NCI-H748 treated with DMSO at 0.1 percent for 48 hours (cell line): ENCODE measurements around the gene ALPI.

Source experiments
- DNase-seq: peaks from one replicate; lab custom pipeline; 2025; lab: John Stamatoyannopoulos, UW

Gene ALPI

GRCh38 chr2:232485348-232485756 lies 29.4 kb downstream of the ALPI start:
- no peak for DNase-seq

DNA sequence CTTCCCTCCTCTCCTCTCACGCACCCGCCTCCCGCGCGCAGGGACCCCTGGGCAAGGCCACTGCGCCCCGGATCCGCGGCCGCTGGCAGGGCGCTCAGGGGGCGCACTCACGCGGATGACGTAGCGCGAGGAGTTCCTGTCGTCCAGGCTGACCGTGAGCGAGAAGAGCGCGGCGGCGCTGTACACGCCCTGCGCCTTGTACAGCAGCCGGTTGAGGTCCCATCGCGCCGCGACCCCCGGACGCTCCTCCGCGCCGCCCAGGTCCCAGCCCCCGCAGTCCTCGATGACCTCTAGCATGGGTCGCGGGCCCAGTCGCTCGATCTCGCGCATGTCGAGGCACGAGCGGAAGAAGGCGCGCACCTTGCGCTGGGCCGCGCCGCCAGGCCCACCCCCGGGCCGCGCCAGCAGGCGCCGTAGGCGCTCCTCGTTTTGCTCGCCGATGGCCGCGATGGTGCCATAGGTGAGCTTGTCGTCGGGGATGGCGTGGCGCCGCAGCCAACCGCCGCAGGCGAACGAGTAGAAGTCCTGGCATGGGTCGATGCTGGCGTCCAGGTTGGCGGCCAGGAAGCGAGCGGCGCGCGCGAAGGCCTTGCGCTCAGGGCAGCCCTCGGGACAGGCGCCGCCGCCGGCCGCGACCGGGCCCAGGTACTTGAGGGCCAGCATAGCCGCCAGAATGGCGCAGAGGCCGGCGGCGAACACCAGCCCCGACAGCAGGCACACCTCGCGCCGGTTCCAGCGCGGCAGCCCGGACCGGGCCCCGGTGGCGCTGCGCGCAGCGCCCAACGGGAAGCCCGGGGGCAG lies 30.0 kb downstream of the ALPI start:
- DNase-seq: no peak

- no peak for DNase-seq
These were observed 30.8 kb downstream of the ALPI start for GRCh38 chr2:232486558-232487384.

GRCh38 chr2:232487385-232488096 lies 31.6 kb downstream of the ALPI start, which contains the start of gene ECEL1:
Gene ECEL1 (minus strand): TSS chr2:232487834. CDS start chr2:232486653, 1,181 bp downstream.
- DNase-seq: peak; percentile 9

DNA sequence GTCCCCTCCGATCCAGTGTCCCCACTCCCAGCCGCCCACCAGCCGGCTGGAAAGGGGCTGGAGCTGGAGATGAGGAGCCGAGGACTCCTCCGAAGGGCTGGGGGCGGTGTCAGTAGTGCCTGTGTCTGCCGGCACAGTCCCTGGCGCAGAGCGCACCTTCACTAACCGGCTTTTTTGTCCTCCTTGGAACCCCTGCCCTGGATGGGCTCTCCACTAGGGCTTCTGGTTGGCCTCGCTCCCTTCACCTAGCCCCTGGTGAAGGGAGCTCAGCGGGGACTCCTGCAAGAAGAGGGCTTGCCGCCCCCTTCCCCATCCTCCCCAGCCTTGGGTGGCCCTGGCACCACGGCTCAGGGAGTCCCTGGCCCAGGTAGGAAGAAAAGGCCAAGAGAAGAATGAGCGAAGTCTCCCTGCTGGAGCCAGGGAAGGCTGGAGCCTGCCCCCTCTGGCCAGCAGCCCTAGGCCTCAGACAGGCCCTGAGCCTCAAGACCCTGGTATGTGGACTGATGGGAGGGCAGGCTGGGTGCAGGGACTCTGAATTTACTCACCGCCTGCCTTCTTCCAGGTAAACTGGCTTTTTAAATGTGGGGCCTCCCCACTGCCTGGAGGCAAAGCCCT lies 32.3 kb downstream of the ALPI start:
- DNase-seq: no peak

- DNase-seq: no peak
These were observed 32.9 kb downstream of the ALPI start for GRCh38 chr2:232488721-232489300.

DNA sequence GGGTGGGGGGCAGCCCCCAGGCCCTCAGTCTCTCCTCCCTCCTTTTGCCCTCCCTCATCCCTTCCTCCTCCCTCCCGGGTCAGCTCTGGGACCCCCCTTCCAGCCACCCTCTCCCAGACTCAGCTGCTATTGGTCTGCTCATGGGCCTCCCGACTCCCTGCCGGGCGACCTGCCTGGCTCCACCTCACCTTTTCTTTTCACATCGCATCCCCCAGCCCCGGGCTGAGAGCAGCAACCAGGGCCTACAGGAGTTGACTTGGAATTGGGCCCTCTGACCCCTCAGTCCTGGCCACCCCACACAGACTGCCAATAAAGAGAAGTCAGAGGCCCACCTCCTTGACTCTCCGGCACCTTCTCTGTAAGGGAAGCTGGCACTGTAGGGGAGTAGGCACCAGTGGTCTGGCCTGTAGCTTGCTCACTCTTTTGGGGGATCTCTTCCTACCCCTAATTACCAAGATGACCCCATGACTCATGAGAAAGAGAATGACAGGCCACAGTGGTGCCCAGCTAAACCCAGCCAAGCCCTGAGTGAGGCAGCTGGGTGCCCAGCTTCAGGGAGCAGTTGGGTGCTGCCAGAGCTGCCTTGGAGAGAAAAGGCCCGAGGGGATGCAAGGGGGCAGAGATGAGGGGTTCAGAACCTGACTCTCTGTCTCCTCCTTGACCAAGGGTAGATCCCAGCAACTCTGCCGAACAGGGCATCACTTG lies 33.7 kb downstream of the ALPI start:
- no peak for DNase-seq

DNA sequence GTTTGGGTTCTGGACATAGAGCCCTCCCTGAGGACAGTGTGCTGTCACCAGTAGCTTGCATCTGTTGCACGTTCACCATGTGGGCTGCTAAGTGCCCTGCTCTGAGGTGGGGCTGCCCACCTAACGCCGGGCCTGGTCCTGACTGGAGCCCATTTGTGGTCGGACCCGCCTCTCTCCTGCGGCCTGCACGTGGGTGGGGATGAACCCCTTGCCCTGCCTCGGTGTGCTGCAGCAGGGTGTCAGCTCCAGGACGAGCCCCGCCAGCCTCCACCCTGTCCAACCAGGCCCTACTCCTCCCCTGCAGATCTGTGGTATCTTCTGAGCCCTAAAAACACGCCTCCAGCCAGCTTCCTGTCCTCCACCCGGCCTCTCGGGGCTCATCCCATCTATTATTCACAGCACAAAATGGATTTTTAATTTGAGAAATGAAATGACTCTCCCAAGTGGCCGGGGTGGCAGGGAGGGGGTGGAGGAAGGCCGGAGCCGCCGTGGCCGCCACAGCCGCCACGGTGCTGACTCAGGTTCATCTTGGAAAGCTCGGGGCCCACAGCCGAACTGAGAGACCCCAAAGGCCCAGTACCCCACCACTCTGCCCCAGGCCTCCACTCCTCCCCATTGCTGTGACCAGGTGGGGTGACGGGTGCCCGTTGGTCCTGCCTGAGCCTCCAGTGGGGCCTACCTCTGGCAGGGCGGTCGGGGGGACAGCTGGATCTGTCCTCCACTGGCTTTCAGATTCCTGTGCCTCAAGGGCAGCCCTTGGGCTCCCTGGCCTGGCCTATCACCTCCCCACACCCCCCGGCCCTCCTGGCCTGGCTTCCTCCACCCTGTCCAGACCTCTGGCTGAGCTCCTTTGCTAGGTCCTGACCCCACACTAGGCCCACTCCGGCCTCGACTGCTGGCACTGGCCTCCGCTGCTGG lies 34.5 kb downstream of the ALPI start:
- no peak for DNase-seq

DNA sequence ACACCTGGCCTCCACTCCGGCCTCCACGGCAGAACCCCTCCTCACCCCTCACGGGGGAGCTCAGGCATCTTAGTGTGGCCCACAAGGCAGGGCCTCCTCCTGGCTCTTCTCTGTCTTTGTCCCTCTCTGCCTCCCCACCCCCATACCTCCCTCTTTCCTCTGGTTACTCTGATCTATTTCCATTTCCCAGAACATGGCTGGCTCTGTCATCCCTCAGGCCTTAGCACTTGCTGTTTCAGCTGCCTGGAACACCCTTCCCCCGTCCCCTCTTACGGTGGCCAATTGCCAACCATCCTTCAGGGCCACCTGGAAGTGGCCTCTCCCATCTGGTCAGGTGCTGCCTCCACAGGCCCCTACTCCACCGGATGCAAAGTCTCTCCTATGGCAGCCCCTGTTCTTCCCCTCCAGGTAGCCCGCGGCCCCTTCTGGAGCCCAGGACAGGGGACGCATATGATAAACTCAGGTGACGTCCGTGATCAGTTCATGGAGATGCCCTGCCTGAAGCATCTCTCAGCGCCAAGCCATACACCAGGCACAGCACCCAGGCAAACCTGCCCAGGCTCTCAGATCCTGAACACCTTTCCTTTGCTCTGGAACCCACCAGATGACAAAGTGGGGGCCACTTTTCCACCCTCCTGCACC lies 35.3 kb downstream of the ALPI start:
- DNase-seq: no peak

- no peak for DNase-seq
These were observed 36.4 kb downstream of the ALPI start for GRCh38 chr2:232492236-232492848.

- no peak for DNase-seq
These were observed 37.2 kb downstream of the ALPI start for GRCh38 chr2:232492963-232493700.

DNA sequence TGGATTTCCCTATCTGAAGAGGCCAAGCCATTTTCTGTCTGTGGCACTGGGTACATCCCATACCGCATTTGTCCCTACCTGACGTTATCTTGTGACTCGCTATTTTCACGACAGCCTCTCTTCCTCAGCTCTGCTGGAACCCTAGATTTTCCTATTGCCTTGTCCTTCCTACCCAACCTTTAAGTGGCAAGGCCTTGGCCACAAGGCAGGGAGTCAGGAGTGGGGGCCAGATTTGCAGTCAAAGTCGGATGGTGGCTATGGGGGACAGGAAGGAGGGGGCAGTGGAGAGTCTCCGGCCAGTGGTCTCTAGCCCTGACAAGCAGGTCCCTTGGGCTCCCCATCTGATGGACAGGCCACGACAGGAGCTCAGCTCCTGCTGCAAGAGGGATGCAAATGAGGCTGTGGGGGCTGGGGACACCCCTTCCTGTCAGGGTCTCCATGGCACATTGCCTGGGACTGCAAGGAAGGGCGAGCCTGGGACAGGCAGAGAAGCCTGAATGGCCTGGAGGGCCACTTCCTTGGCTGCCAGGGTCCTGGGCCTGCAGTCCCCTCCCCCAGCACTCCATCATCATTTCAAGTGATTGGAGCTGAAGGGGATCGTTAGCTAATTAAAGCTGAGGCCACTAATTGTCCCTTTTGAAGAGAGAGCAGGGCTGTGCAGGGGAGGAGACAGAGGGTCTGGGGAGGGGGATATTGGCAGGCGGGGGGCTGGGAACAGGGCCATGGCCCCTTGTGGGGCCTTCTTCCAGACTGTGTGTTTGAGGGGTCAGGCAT lies 37.9 kb downstream of the ALPI start:
- no peak for DNase-seq

DNA sequence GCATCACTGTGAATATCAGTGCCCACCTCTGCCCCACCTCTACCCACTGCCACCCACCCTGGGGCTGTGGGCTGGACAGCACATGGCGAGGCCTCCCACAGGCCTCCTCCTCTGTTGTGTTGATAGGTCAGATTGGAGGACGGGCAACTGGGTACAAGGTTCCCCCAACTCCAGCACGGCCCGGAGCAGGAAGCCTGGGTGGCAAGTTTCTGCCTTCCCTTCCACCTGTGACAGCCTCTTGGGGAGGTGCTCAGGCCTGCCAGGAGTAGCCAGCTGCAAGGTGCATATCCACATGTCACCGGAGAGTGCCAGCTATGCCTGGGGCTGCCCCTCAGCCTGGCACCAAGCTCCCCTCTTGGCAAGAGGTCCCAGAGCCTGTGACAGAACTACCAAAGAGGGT lies 38.6 kb downstream of the ALPI start:
- no peak for DNase-seq

- no peak for DNase-seq
These were observed 39.3 kb downstream of the ALPI start for GRCh38 chr2:232495292-232495691.

- DNase-seq: no peak
These were observed 40.7 kb downstream of the ALPI start for GRCh38 chr2:232496501-232497270.

DNA sequence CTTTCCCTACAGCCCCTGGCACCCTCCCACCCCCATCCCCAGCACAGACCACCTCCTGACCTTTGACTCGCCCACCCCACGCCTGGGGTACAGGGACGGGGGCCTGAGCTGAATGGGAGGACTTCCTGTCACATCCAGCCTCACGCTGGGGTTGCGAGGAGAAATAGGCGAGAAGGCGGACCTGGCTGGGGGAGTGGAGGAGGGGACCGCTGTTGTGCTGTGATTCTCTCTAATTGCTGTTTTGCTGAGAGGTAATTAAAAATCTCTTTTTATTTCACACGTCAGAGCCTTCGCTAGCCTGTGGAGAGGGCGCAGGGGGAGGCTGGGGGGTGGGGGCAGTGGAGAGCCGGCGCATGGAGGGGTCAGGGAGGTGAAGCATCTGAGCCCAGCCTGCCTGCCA lies 41.4 kb downstream of the ALPI start:
- DNase-seq: no peak

GRCh38 chr2:232498452-232498851 lies 42.5 kb downstream of the ALPI start:
- DNase-seq: no peak
